Activated CD8-positive, alpha-beta memory T cell treated with anti-CD3 and anti-CD28 coated beads for 1 hour (primary cell): Measurements from ENCODE around the gene ANKRD27.

ENCODE experiments used
- DNase-seq, 2 donors: peaks; one replicate each; pipeline ENCODE4 v3.0.0-alpha.2; 2020; ENCODE audit warnings: low read depth in 1 of 2; ENCODE audit errors: extremely low read depth in 1 of 2

The ANKRD27 gene

GRCh38 chr19:32691291-32691951 is 16.4 kb upstream of the ANKRD27 start, which contains the start of gene NUDT19:
TSS of gene NUDT19 (plus strand) at chr19:32691821. CDS start at chr19:32691961, 140 bp downstream.
- DNase-seq, result peak; percentile 27 to 61

GRCh38 chr19:32688311-32688710 is 13.3 kb upstream of the ANKRD27 start:
- no peak for DNase-seq

GRCh38 chr19:32687681-32688080 is 12.7 kb upstream of the ANKRD27 start:
- no peak for DNase-seq

GRCh38 chr19:32686847-32687475 is 12.0 kb upstream of the ANKRD27 start:
- no peak for DNase-seq

- no peak for DNase-seq
Observed at GRCh38 chr19:32682317-32682716, 7.3 kb upstream of the ANKRD27 start.

GRCh38 chr19:32680986-32681385 is 6.0 kb upstream of the ANKRD27 start:
- DNase-seq, result no peak

GRCh38 chr19:32677657-32678056 is 2.7 kb upstream of the ANKRD27 start:
- DNase-seq, result no peak

GRCh38 chr19:32676895-32677359 is 1.9 kb upstream of the ANKRD27 start:
- DNase-seq, result no peak

- no peak for DNase-seq
Observed at GRCh38 chr19:32676186-32676894, 1.4 kb upstream of the ANKRD27 start.

GRCh38 chr19:32675720-32676185 is 773 bp upstream of the ANKRD27 start, which contains the start of gene RGS9BP:
TSS of gene RGS9BP (plus strand) at chr19:32675848. CDS start at chr19:32676264, 416 bp downstream.
- peak in 1 of 2 donors; percentile 53 for DNase-seq

- no peak for DNase-seq
Observed at GRCh38 chr19:32674153-32674930, 638 bp downstream of the ANKRD27 start.

- DNase-seq, result no peak
Observed at GRCh38 chr19:32673573-32673972, 1.4 kb downstream of the ANKRD27 start.

- DNase-seq, result no peak
Observed at GRCh38 chr19:32672841-32673240, 2.1 kb downstream of the ANKRD27 start.

- DNase-seq, result no peak
Observed at GRCh38 chr19:32671883-32672593, 2.9 kb downstream of the ANKRD27 start.

- no peak for DNase-seq
Observed at GRCh38 chr19:32669310-32669709, 5.7 kb downstream of the ANKRD27 start.

GRCh38 chr19:32666084-32666483 is 8.9 kb downstream of the ANKRD27 start:
- DNase-seq, result no peak

GRCh38 chr19:32662186-32662585 is 12.8 kb downstream of the ANKRD27 start:
- no peak for DNase-seq

- DNase-seq, result no peak
Observed at GRCh38 chr19:32661318-32661717, 13.7 kb downstream of the ANKRD27 start.

GRCh38 chr19:32658527-32658926 is 16.5 kb downstream of the ANKRD27 start:
- DNase-seq, result no peak

- DNase-seq, result no peak
Observed at GRCh38 chr19:32658075-32658474, 16.9 kb downstream of the ANKRD27 start.
